Activated T-helper 1 cell treated with anti-CD3 and anti-CD28 coated beads, Interleukin-2, amount 50 U/mL, for 16 hours (primary cell): Measurements from ENCODE around the gene PJA2.

ENCODE experiments used
- DNase-seq, 2 donors: peaks; one replicate each; pipeline ENCODE4 v3.0.0-alpha.2; 2020; ENCODE audit warnings: low read depth in 1 of 2, low spot score in 1 of 2

Gene PJA2

GRCh38 chr5:109410389-109411148 is 795 bp upstream of the PJA2 start:
- DNase-seq, result peak; percentile 4 to 22

GRCh38 chr5:109408991-109409843 is 557 bp downstream of the PJA2 start:
- DNase-seq, result peak; percentile 53 to 69

- DNase-seq, result no peak
Measured at GRCh38 chr5:109407913-109408312, 1.9 kb downstream of the PJA2 start.

- DNase-seq, result no peak
Measured at GRCh38 chr5:109406719-109407118, 3.1 kb downstream of the PJA2 start.

GRCh38 chr5:109404428-109404960 is 5.3 kb downstream of the PJA2 start:
- DNase-seq, result no peak

- no peak for DNase-seq
Measured at GRCh38 chr5:109403469-109403868, 6.3 kb downstream of the PJA2 start.

GRCh38 chr5:109399092-109399759 is 10.5 kb downstream of the PJA2 start:
- no peak for DNase-seq

- no peak for DNase-seq
Measured at GRCh38 chr5:109396965-109397364, 12.8 kb downstream of the PJA2 start.

GRCh38 chr5:109394806-109395205 is 15.0 kb downstream of the PJA2 start:
- no peak for DNase-seq

- DNase-seq, result no peak
Measured at GRCh38 chr5:109390188-109390587, 19.6 kb downstream of the PJA2 start.

GRCh38 chr5:109388407-109388806 is 21.4 kb downstream of the PJA2 start:
- DNase-seq, result no peak

GRCh38 chr5:109387408-109387974 is 22.3 kb downstream of the PJA2 start:
- no peak for DNase-seq

GRCh38 chr5:109378095-109378494 is 31.7 kb downstream of the PJA2 start:
- DNase-seq, result no peak

GRCh38 chr5:109374625-109375024 is 35.1 kb downstream of the PJA2 start:
- DNase-seq, result no peak

GRCh38 chr5:109373932-109374331 is 35.8 kb downstream of the PJA2 start:
- no peak for DNase-seq

- DNase-seq, result no peak
Measured at GRCh38 chr5:109370343-109370742, 39.4 kb downstream of the PJA2 start.

- no peak for DNase-seq
Measured at GRCh38 chr5:109365653-109366052, 44.1 kb downstream of the PJA2 start.

- no peak for DNase-seq
Measured at GRCh38 chr5:109364977-109365376, 44.8 kb downstream of the PJA2 start.

GRCh38 chr5:109359642-109360041 is 50.1 kb downstream of the PJA2 start:
- DNase-seq, result no peak

- no peak for DNase-seq
Measured at GRCh38 chr5:109357807-109358206, 52.0 kb downstream of the PJA2 start.

GRCh38 chr5:109354761-109355160 is 55.0 kb downstream of the PJA2 start:
- DNase-seq, result no peak
